ENCODE data around the gene MAPK4.

Gene MAPK4

GRCh38 chr18:50726960-50727589, 167.2 kb downstream of the MAPK4 start:
- DNase-seq: no peak

DNA sequence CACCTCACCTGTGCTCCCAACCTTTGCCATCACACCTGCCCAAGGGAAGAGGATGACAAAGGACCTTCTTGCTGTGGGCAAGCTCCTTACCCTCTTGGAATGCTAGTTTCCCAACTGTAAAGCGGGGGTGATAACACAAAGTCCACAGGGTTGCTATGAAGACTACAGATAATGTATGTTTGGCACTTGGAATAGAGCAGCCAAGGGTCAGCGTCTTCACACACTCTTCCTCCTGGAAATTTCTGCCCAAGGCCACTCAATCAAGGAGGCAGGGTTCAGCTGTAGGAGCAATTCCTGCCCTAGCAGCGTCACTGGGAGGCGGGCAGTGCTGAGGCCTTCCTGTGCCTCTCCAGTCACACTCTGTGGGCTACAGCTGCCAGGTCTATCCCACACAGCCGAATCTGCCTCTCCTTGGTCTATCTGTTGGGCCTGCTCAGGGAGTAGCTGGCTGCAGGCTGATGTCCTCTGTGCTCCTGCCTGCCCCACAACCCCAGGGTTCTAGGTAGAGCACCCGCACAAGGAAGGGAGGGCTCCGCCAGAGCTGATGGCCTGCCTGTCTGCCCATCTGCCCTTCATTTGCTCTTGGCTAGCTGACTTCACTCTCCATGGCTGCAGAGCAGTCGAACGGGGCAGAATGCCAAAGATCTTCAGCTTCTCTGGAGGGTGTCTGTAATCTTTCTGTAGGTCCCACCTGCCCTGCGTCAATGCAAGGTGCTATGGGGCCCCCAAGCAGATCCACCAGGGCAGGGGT, 168.0 kb downstream of the MAPK4 start:
- no peak for DNase-seq

DNA sequence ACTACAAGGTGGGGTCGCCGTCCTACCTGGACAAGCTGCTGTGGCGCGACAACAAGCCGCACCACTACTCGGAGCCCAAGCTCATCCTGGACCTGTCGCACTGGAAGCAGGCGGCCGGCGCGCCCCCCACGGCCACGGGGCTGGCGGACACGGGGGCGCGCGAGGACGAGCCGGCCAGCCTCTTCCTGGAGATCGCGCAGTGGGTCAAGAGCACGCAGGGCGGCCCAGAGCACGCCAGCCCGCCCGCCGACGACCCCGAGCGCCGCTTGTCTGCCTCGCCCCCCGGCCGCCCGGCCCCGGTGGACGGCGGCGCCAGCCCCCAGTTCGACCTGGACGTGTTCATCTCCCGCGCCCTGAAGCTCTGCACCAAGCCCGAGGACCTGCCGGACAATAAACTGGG, 169.5 kb downstream of the MAPK4 start:
- DNase-seq: no peak

DNA sequence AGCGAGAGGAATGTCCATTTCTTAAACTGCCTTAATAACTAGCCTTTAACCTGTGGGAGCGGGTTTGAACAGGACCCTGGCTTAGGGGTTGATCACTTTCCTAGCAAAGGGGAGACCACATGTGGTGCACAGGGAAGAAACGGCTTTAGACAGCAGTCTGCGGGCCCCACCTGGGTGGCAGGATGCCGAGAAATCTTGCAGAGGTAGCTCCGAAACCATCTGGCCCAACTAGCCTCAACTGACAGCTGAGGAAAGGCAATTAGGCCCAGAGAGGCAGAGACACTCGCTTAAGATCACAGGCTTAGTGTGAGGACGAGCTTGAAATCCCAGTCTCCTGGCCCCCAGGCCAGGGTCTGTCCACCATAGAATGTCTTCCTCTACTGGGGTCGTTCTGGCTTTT, 170.1 kb downstream of the MAPK4 start:
- no peak for DNase-seq

GRCh38 chr18:50734342-50734741, 174.5 kb downstream of the MAPK4 start:
- DNase-seq: no peak

GRCh38 chr18:50734886-50735285, 175.0 kb downstream of the MAPK4 start:
- DNase-seq: no peak

DNA sequence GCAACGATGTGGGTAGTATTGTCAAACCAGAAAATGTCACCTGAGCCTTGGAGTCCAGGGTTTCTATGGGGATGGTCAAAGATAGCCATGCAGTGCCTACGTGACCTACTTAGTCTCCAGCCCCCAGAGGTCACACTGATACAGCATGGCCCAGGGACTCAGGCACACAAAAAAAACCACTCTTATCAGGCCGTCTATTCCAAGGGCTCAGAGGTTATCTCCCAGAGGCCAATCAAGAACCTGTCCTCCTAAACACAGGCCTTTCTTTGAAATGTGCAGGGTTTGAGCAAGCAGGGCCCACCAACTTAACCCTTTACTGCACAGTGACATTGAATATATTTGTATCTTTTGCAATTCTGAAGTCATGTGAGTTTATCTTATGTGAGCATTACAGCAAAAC, 177.2 kb downstream of the MAPK4 start:
- no peak for DNase-seq

- no peak for DNase-seq
These were observed 178.3 kb downstream of the MAPK4 start for GRCh38 chr18:50738098-50738757.

DNA sequence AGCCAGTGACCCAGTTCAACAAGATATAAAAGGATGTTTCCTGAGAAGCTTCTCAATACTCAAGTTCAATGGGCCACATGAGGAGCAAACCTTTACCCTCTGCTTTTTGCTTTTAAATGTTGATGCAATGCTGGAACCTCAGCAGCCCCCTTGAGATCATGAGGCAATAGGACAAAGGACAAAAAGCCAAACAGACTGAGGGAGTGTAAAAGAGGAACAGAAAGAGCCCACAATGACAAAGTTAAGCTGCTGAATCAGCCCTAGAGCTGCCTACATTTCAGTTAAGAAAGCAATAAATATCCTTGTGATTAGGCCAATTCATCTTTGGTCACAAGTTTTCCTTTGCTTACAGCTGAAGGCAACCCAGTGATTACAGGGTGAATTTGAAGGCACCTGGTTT, 183.1 kb downstream of the MAPK4 start:
- DNase-seq: no peak

DNA sequence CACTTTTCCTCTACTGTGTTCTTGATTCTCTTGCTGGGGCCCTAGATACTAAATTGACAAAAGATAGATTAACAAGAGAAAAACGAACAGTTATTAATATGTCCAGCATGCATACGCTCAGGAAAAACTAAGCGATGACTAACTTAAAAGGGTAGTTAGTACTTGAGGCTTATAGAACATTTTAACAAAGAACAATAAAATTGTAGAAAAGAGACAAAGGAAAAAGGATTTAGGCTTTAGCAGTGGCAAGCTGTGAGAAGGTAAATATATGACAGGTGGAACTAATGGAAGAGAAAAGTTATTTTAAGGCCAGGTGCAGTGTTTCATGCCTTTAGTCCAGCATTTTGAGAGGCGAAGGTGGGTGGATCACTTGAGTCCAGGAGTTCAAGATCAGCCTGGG, 184.4 kb downstream of the MAPK4 start:
- no peak for DNase-seq

- DNase-seq: peak; percentile 16
These were observed 186.1 kb downstream of the MAPK4 start for GRCh38 chr18:50745945-50746344.

DNA sequence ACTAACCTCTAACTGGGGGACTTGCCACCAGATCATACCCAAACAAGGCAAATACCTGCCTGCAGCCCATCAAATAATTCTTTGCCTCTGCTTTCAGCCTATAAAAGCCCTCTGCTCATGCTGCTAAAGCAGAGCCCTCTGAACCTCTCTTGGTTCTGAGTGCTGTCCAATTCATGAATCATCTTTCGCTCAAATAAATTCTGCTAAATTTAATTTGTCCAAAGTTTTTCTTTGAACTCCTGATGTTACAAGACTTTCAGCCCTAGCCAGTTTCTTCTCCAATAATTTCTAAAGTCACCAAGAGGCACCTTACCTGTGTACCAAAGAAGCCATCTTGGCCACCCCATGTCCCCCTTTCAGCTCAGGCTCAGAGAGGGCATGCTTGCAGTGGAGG, 188.0 kb downstream of the MAPK4 start:
- no peak for DNase-seq

- DNase-seq: peak; percentile 74
These were observed 188.6 kb downstream of the MAPK4 start for GRCh38 chr18:50748243-50749229.

- DNase-seq: no peak
These were observed 189.5 kb downstream of the MAPK4 start for GRCh38 chr18:50749421-50749820.

GRCh38 chr18:50749945-50750344, 190.1 kb downstream of the MAPK4 start:
- DNase-seq: no peak

- no peak for DNase-seq
These were observed 190.7 kb downstream of the MAPK4 start for GRCh38 chr18:50750546-50750945.

DNA sequence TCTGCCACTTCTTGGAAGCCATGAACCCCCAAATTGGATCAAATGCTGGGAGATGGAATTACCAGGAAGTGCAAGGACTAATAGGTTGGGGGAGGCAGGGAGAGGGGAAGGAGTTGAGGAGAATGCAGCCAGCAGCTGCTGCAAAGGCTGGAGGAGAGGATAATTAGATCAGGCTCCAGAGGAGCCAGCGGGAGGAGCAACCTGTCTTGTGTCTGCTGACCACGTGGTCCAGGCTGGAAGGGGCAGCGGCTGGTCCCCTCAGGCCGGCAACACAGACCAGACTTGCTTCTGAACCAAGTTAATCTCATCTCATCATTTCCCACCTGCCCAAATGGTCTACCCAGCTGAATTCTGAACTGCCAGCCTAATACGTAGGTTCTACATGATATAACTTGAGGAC, 191.6 kb downstream of the MAPK4 start:
- DNase-seq: no peak

DNA sequence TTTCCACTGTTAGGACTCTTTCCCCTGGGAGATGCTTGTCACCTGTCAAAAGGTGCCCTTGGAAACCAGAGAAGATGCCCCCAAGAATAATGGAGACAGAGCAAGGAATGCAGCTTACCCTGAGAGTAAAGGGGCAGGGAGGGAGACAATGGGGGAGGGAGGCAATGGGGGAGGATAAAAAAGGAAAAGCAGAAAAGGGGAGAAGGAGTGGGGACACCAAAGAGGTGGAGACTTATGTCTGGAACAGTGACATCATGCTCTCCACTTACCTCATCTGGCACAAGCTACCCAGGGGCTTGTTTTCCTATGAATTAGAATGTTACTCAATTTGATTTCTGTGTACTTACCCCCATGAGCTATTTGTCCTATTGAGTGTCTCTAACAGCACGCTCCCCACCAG, 192.1 kb downstream of the MAPK4 start:
- DNase-seq: no peak

- DNase-seq: no peak
These were observed 193.4 kb downstream of the MAPK4 start for GRCh38 chr18:50753311-50753710.

- no peak for DNase-seq
These were observed 194.4 kb downstream of the MAPK4 start for GRCh38 chr18:50754297-50754696.

- no peak for DNase-seq
These were observed 197.5 kb downstream of the MAPK4 start for GRCh38 chr18:50757358-50757757.

GRCh38 chr18:50769463-50769862, 209.6 kb downstream of the MAPK4 start:
- DNase-seq: no peak

- DNase-seq: no peak
These were observed 215.3 kb downstream of the MAPK4 start for GRCh38 chr18:50775207-50775606.
